GM21786 (cell line): ENCODE results near the gene CYB5A.
"Not testable (repeated sequence)": the region's sequence is repeated elsewhere in the genome, so short reads cannot be mapped to it uniquely, and the experiment has no call there.

Source experiments
- ATAC-seq: cut with Tn5 transposase; IDR thresholded peaks from one replicate; pipeline ENCODE4 v1.9.1; 2021; ENCODE audit not compliant: unreplicated experiment

CYB5A gene, protein sequence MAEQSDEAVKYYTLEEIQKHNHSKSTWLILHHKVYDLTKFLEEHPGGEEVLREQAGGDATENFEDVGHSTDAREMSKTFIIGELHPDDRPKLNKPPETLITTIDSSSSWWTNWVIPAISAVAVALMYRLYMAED

DNA sequence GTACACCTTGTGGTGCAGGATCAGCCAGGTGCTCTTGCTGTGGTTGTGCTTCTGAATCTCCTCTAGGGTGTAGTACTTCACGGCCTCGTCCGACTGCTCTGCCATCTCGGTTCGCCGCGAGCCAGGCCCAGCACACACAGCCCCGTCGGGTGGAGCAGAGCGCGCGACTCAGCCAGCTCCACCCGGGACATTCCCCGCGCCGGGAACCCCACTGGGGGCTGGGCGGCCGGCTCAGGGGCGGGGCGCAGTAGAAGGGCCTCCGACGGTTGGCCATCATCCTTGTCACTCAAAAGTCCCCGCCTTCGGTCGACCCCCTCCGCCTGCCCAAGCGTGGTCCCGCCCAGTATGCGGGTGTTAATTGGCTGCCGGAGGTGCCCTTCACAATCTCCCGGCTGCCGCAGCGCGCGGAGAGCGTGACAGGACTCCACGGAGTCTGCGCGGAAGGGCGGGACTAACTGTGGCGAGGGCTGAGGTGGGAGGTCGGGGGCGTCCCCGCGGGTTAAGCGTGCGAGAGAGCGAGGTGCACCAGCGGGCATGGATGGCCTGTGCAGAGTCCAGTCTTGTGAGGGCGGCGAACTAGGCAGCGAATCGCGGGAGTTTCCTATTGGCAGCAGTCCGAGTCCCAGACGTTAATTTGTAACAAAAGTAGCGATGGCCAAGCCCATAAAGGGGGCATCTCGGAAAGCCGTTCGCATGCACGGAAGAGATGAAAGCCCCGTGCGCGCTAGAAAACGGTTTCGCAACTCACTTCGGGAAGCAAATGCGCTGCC is at the start of gene CYB5A:
Gene CYB5A (minus strand): TSS at position 193 of the 770 bp plus-strand sequence. CDS start 88 bp downstream, at position 105.
- ATAC-seq, result peak; percentile 99

DNA sequence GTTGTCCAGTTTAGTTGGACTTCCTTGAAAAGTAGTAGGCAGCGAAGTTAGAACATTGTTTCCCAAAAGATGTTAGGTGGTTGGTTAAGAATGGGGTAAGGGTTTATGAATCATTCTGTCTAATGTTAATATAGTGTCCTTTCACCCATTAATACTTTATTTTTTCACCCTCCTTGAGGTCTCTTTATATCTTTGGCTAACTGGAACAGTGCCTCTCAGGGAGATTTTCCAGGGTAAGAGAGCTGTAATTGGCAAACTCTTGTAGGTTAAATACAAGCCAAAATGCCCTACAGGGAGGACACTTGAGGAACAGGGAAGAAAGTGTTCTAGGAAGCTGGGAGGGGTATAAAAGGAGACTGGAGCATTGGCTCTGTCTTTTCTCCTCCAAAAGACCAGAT is 46.1 kb upstream of the CYB5A start:
- ATAC-seq, result no peak

DNA sequence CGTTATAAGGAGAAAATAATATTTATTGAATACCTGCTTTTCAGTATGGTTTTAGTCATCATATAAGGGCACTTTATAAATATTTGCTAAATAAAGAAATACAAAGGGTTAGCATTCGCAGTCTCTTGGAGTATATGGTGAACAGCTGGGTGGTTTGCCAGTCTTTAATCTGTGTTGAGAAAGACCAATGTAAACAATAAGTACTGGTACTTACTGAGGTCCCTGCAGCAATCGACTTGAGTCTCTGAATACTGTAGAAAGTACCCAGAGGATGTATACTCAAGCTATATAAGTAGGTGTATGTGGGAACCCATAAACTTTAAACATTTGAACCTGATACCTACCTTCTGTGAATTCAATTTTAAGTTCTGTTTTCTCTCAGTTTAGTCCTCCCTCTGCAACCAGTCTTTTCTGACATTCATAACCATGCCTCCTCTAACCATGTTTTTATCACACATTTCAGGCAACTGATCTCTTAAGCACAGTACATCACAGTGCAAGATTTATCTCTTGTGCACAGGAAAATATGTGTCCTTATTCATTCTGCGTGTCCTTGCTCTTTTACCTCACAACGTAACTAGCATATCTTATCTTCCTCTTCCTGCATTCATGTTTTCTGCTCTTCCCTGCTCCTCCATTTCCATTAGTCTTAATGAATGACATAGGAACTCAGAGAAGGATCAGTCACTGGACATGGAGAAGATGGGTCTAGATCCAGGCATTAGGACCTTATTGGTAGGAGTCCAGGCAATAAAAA is 45.6 kb upstream of the CYB5A start:
- no peak for ATAC-seq

DNA sequence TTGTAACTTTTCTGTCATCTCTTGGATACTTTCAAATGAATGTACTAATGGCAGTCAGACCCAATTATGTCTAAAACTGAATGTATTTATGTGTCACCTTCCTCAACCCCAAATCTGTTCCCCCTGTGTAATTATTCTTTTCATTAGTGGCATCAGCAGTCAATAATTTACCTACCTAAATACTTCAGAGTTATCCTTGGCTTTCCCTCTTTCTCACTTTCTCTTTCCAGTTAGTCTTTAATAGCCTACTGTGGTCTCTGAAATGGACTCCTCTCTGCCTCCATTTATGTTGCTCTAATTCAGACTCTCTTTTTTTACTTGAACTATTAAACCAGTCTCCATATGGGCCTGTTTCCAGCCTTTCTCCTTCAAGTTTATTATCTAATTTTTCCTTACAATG is 44.9 kb upstream of the CYB5A start:
- ATAC-seq, result no peak

DNA sequence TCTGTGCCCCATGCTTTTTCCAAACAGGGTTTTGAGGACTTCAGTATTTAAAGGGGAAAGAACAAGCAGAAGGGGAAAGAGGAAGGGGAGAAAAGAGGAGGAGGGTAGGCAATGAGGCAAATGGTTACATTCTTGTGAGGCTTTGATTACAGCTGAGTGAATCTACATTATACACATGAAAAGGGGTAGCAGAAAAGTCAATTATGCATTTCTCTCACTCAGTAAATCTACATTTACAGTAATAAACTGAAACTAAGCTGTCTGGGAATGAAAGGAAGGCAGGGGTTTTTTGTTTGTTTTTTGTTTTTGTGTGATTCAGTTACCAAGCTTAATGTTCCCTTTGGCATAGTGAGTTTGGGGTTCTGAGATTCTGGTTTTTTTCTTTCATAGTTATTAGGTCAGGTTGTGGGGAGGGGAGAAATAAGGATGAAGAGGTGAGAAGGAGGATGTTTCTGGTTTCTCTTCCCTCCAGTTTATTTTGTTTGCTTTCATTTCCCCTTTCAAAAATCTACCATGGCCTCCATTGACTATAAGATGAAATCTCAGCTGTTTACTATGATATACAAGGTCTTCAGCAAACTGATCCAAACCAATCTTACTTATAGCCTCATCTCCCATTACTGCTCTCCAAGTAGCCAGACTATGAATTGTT is 42.6 kb upstream of the CYB5A start:
- ATAC-seq, result peak; percentile 52

DNA sequence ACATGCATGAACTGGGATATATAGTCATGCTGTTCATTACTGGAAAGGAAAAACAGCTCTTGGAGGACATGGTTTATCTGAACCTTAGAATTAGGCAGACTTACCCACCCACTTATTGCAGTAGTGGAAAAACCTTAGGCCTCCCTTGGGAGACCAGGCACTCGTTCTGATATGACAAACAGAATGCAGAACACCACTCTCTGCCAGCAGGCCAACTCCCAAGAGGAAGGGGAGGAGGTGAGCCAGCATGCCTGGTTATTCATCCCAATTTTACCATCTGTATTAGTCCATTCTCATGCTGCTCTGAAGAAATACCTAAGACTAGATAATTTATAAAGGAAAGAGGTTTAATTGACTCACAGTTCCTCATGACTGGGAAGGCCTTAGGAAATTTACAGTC is 41.3 kb upstream of the CYB5A start:
- ATAC-seq, result no peak

DNA sequence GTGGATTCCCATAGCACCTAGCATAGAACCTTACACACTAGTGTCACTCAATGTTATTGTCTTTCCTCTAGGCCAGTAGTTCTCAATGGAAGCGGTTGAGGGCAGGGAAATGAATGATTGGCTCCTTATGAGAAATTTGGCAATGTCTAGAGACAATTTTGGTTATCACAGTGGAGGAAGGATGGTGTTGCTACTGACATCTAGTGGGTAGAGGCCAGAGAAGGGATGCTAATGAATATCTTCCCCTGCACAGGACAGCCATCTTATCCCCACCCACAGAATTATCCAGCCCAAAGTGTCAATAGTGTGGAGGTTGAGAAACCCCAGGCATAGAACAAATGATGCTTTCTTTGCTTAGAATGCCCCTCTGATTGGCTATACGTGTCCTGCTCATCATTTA is 39.6 kb upstream of the CYB5A start:
- no peak for ATAC-seq

DNA sequence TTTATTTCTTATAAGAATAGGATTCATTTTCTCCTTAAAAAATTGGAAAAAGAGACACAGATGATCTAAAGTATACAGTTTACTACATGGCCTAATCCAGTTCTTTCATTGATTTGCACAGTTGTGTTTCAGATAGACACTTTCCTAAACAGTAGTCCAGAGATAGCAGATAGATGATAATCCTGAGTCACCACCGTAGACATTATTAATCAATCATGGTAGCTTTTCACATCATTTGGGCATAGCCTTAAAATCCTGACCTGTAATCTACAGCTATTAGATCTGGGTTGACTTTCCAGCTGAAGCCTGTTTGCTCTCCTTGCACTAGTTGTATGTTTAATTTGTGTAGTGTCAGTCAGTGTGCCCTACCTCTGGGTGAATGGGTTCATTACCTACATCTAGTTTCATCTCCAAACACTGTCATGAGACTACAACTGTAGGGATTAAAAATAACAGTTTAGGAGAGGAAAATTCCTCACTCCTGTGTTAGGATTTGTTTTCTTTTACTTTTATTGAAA is 38.0 kb upstream of the CYB5A start:
- ATAC-seq, result no peak

DNA sequence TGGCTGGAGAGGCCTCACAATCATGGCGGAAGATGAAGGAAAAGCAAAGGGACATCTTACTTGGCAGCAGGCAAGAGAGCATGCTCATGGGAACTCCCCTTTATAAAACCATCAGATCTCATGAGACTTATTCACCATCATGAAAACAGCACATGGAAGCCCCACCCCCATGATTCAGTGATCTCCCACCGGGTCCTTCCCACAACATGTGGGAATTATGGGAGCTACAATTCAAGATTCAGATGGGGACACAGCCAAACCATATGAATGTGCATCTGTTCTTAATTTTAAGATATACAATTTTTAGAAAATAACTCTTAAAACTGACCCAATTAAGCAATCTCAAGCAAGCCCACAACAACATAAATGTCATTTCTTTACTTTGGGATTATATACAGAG is 36.4 kb upstream of the CYB5A start:
- ATAC-seq, result no peak

DNA sequence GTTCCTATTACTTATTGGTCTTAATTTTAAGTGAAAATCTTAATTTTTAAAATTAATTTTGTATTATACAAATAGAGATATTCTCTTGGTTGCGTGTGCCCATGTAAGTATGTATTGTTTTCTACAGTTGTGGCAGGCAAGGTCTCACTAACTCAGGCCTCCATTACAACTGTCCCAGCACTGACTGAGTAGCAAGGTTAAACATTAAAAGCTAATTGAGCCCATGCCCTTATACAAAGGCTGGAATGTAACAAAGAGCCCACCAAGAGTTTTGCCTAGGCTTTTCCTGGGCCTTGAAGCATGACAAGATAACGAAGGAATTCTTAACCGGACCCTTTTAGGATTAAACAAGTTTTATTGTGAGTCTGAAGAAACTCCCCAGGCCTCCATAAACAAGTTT is 35.0 kb upstream of the CYB5A start:
- ATAC-seq, result not testable (repeated sequence)

DNA sequence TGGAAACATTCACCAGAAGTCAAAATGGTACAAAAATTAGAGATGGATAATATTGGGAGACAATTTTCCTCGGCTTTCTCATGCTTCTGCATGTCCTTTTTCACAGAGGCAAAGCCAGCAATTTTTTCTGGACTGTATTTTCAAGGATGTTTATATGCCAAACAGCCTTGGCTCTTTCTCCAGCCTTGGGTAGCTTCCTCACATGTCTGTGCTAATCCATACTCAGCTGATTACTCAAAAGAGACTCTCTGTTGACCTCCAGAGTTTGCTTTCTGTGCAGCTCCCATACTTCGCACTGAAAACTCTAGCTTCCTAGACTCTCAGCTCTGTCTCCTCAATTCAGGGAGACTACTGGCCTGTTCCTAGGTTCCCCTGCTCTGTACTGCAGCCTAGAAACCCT is 34.5 kb upstream of the CYB5A start:
- ATAC-seq, result no peak

DNA sequence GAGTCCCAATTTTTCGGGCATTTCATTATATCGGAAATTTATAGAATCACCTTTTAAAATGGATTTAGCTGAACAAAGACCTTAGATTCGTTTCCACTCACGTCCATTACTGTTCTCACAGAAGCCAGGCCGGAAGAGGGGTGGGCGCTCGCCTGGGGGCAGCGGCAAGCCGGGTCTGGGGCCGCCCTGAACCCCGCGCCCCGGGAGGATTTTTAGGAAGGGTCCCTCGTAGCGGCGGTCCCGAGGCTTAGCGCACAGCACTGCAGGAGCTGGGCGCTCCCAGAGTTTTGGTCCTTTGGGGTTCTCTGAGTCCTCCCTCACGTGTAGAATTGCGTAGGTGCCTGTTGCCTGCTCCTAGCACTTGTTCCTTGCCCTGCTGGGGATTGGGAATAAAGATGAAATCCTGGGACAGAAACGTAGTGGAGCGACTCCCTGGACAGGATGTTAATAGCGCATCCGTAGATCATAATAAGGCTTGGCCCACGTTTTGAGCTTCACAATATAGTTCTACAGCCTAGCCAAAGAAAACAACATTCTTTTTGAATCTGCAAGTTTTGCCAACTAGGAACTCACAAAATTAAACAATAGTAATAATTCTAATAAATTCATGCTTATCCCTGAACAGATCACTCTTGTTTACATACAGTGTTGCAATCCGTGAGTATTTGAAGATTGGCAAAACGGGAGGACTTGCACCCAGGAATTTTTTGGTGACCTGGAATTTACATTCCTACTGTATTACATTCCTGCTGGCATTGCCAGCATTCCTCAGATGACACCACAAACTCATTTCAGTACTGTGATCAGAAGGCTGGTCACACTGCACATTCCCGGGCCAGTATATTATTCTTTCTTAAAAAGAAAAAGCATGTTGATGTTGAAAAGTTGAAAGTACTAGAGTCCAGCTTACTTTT is 24.8 kb upstream of the CYB5A start:
- ATAC-seq, result no peak

DNA sequence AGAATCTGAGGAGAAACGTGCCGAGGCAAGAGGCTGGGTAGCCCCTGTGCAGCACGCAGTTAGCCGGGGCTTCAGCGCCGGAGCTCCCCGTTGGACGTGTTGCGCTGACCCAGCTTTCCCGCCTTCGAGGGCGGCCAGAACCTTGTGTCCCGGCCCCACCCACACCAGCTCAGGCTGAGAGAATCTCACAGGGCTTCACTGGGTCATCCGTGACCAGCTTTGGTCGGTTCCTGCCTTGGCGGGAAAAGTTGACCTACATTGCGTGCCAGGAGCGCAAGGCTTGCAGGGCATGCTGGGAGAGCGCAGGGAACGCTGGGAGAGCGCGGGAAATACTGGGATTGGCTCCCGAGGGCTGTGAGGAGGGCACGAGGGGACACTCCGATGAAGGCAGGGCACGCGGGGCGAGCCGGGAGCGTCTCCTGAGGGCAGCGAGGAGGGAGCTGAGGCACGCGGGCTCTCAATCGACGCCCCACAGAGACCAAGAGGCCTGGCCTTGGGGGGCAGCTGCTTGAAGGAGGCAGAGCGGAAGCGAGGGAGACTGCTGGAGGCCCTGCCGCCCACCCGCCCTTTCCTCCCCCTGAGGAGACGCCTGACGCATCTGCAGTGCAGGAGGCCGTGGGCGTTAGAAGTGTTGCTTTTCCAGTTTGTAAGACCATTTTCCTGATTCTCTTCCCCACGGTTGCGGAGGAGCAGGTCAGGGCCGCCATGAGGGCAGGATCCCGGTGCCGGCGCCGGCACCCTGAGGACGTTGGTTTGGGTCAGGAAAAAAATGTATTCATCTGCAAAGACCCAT is 23.9 kb upstream of the CYB5A start, which contains the start of gene C18orf63:
Gene C18orf63 (plus strand): TSS at position 376 of the 793 bp plus-strand sequence. CDS start 2,027 bp downstream, outside the sequence.
- ATAC-seq, result no peak

DNA sequence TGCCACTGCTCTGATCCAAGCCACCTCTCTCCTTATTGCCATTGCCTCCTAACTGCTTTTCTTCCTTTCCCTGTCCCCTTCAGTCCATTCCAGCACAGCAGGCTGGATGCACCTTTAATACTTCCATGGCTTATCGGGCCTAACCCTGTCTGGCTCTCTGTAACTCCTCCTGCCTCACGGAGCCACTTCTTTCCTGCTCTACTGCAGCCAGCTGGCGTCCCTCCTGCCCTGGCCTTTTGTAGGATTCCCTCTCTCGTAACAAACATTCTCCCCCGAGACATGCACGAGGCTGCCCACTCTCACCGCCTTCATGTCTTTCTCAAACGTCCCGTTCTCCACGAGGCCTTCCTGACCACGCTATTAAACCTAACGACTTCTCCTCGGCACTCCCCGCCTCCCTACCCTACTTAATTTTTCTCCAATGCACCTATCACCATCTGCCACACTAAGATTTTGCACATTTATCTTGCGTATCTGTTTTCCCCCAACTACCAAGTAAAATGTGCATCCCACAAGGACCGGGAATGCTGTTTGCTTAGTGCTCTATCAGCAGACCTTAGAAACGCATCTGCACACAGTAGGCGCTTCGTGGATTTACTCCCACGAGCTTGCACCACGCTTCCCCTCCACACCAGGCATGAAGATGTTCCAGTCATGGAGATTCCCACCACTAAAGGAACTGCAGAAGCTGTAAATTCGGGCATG is 23.1 kb upstream of the CYB5A start:
- no peak for ATAC-seq

DNA sequence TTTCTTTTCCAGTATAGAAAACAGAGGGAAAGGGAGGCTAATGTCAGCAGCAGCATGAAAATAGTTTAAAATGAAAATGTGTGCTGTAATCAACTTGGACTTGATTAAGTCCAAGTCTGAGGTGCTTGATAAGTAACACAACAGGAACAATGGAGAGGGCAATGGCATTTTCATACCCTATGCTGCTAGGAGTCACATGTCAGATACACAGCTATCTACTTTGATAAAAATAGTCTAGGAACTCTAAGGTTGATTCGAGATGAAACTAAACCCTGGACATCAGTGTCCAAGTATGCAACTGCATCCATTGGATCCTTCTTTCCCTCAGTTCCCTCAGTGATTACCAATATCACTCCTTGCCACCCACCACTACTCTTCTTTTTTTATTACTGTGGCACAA is 19.2 kb upstream of the CYB5A start:
- ATAC-seq, result no peak

DNA sequence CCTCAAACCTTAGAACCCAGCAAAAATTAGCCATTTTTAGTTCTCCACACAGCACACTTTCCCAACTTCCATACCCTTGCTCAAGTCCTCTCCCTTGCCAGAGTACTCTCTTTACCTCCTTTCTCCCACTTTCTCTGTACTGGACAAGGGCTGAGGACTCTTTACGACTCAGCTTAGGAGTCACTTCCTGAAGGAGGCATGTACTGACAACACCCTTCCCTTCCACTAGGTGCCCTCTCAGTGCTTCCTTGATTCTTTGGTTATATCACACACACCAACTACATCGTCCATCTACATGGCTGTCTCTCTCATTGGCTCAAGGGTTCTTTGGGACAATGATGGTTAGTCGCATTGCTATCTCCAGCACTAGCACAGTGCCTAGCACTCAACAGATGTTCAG is 18.6 kb upstream of the CYB5A start:
- peak; percentile 94 for ATAC-seq

DNA sequence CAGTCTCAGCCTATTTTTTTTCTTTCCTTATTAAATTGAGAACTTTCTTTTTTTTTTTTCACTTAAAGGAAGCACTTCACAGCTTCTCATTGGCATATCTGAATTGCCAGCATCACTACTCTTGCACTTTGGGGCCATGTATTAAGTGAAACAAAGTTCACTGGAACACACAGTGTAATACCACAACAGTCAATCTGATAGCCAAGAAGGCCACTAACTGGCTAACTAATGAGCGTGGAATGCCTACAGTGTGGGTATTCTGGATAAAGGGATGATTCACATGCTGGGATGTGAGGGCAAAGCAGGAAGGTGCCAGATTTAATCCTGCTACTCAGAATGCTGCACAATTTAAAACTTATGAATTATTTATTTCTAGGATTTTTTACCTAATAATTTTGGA is 12.2 kb upstream of the CYB5A start:
- ATAC-seq, result no peak

DNA sequence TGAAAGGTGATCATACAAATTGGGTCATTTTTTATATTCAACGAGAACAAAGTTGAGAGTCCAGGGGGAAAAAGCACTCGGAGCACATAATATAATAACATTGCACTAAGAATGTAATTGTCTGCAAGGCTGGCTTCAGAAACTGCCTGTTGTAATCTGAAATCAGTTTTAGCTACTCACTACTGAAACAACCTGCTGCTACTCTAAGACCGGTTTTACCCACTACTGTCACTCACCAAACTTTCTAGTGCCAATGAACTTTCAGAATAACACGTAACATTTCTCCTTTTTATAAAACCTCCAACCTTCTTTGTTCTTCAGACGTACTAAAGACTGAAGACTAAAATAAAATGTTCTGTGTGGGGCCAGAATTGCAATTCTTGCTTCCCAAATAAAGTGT is 11.5 kb upstream of the CYB5A start:
- ATAC-seq, result no peak

DNA sequence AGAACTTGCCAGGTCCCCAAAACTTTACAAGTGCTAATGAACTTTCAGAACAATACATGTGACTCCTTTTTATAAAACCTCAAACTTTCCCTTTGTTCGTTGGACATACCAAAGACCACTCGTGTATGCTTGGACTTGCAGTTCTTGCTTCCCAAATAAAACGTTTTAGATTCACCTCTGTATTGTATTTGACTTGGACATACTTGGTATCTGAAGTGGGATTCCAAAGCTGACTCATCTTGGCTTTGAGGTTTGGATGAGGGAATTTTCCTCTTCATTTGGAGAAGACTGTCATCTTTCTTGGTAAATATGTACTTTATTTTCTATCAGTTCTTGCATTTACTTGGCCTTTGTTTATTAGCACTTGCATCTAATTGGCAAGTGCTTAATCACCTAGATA is 8.0 kb upstream of the CYB5A start:
- no peak for ATAC-seq
